ENCODE results near the gene NDUFAF5.

The NDUFAF5 gene

DNA sequence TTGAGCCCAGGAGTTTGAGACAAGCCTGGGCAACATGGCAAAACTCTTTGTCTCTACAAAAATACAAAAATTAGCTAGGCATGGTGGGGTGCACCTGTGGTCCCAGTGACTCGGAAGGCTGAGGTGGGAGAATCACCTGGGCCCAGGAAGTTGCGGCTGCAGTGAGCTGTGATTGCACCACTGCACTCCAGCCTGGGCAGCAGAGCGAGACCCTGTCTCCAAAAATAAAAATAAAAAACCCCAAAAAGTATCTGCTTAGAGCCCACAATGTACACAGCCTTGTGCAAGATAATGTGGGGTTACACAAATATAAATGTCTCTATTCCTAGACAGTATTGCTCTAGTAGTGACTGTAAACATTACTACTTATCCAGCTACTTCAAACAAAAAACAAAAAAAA is 6.0 kb upstream of the NDUFAF5 start:
- Histone ChIP-seq H3K4me3 (no peak overlapping the region), H3K36me3 (peaks cover 33 to 59% (median 48%) of the 10 kb centered on the region in 3 donors), H3K27me3 (no peaks in the 10 kb centered on the region), H3K9me3 (no peaks in the 10 kb centered on the region), H3K4me1 (peaks cover 0 to 18% (median 6%) of the 10 kb centered on the region in 4 donors), H3K27ac (no peak overlapping the region)
- TF ChIP-seq, protein P1, sequence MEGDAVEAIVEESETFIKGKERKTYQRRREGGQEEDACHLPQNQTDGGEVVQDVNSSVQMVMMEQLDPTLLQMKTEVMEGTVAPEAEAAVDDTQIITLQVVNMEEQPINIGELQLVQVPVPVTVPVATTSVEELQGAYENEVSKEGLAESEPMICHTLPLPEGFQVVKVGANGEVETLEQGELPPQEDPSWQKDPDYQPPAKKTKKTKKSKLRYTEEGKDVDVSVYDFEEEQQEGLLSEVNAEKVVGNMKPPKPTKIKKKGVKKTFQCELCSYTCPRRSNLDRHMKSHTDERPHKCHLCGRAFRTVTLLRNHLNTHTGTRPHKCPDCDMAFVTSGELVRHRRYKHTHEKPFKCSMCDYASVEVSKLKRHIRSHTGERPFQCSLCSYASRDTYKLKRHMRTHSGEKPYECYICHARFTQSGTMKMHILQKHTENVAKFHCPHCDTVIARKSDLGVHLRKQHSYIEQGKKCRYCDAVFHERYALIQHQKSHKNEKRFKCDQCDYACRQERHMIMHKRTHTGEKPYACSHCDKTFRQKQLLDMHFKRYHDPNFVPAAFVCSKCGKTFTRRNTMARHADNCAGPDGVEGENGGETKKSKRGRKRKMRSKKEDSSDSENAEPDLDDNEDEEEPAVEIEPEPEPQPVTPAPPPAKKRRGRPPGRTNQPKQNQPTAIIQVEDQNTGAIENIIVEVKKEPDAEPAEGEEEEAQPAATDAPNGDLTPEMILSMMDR (IDR thresholded peaks at IDR 0.05) = no peak
- DNase-seq = no peak
- intact Hi-C loops (cut with DNase I; ENCODE audit: low total_unique reads) = no loop called here

DNA sequence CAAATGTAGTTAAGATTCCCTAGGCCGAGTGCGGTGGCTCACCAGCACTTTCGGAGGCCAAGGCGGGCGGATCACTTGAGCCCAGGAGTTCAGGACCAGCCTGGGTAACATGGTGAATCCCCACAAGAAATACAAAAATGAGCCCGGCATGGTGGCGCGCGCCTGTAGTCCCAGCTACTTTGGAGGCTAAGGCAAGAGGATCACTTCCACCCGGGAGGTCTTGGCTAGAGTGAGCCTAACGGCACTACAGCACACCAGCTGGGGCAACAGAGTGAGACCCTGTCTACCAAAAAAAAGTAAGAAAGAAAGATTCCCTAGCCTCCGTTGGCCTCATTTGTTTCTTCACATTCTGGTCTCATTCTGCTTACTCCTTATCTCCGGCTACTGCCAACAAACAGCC is 1.3 kb upstream of the NDUFAF5 start:
- no peak for DNase-seq
- no peaks in the 10 kb centered on the region for H3K27me3 ChIP-seq
- intact Hi-C loops (cut with DNase I; ENCODE audit: low total_unique reads) = no loop called here
- H3K4me1 ChIP-seq = peaks cover 0 to 48% (median 21%) of the 10 kb centered on the region in 4 donors
- peak overlapping the region in 1 of 2 donors; percentile 94 for H3K4me3 ChIP-seq
- TF ChIP-seq, protein P1 (IDR thresholded peaks at IDR 0.05) = no peak
- H3K36me3 ChIP-seq = peaks cover 16 to 29% (median 28%) of the 10 kb centered on the region in 3 donors
- H3K9me3 ChIP-seq = no peaks in the 10 kb centered on the region
- no peak overlapping the region for H3K27ac ChIP-seq

DNA sequence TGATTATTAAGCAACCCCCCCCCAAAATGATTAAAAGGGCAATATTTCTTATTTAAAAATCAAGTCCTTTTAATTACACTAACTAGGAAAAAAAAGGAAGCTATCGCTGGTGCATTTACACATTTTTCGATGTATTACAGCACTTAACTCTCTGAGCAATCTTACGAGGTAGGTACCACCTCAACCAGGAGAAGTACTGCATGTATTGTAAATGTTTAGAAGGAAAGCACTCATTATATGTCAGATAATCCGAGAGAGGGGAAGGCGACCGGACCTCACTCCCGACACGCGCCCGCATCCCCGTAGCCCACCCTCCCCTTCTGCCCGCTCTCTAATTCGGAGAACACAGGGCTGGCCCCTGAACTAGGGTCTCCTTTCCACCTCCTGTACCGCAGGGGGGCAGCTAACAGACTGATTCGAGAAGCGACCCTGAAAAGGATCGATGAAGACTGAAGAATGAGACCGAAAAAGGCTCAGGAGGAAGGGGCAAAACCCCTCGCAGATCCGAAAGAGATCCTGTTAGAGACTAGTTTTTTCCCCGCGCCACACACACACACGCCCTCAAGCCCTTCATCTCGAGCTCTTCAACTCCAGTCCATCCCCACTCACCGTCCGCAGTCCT is 446 bp upstream of the NDUFAF5 start:
- H3K36me3 ChIP-seq = peaks cover 16 to 33% (median 30%) of the 10 kb centered on the region in 3 donors
- H3K9me3 ChIP-seq = no peaks in the 10 kb centered on the region
- intact Hi-C loops (cut with DNase I; ENCODE audit: low total_unique reads) = no loop called here
- no peak for DNase-seq
- peaks cover 0 to 48% (median 21%) of the 10 kb centered on the region in 4 donors for H3K4me1 ChIP-seq
- no peaks in the 10 kb centered on the region for H3K27me3 ChIP-seq
- H3K4me3 ChIP-seq = peak overlapping the region; percentile 85 to 94
- TF ChIP-seq, protein P1 (IDR thresholded peaks at IDR 0.05) = no peak
- H3K27ac ChIP-seq = peak overlapping the region; percentile 91 to 94

GRCh38 chr20:13786143-13786828 is 1.5 kb downstream of the NDUFAF5 start:
- H3K27me3 ChIP-seq = no peaks in the 10 kb centered on the region
- H3K4me3 ChIP-seq = peak overlapping the region; percentile 85 to 94
- H3K9me3 ChIP-seq = no peaks in the 10 kb centered on the region
- no peak for DNase-seq
- peaks cover 0 to 42% (median 19%) of the 10 kb centered on the region in 4 donors for H3K4me1 ChIP-seq
- H3K27ac ChIP-seq = peak overlapping the region in 1 of 2 donors; percentile 94
- TF ChIP-seq, protein P1 (IDR thresholded peaks at IDR 0.05) = no peak
- intact Hi-C loops (cut with DNase I; ENCODE audit: low total_unique reads) = no loop called here
- H3K36me3 ChIP-seq = peaks cover 13 to 33% (median 15%) of the 10 kb centered on the region in 3 donors

DNA sequence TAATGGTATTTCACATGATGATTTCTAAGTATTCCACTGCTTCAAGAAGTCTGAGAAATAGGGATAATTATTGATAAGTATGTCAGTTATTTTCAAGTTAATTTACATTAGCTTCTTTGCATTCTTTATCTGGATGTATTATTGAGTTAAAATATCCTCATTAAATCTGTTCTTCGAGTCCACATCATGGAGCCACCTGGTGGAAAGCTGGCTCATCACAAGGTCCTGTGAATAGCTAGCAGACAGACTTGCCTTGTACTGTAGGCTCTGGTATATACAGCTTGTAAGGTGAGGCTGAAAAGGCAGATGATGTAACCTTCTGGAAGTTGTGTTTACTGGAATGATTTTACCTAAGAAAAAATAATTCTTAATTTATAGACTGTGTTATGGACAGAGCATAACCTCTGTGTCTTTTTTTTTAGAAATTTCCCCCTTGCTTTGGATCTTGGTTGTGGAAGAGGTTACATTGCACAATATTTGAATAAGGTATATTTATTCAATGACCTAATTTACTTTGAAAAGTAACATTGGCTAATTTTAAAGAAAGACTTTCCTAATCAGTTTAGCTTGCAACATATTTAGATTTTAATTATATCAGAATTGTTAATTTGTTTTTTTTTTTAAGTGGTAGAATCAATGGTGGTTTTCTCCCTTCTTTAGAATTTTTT is 3.5 kb downstream of the NDUFAF5 start:
- no peaks in the 10 kb centered on the region for H3K27me3 ChIP-seq
- peaks cover 16 to 38% (median 16%) of the 10 kb centered on the region in 3 donors for H3K36me3 ChIP-seq

More for the DNA sequence above, 3.5 kb downstream of the NDUFAF5 start:
- H3K4me3 ChIP-seq = no peak overlapping the region
- peaks cover 0 to 39% (median 20%) of the 10 kb centered on the region in 4 donors for H3K4me1 ChIP-seq
- intact Hi-C loops (cut with DNase I; ENCODE audit: low total_unique reads) = no loop called here
- no peak overlapping the region for H3K27ac ChIP-seq
- peak in 1 of 2 donors; percentile 30 for DNase-seq
- TF ChIP-seq, protein P1 (IDR thresholded peaks at IDR 0.05) = peak in 1 of 2 experiments; percentile 34
- no peaks in the 10 kb centered on the region for H3K9me3 ChIP-seq
